HS-5 (cell line): ENCODE data around the gene OGDH.

Source experiments
- DNase-seq: peaks from one replicate; pipeline ENCODE4 v3.0.0-alpha.2; 2012; ENCODE audit warnings: low read depth

The OGDH gene

DNA sequence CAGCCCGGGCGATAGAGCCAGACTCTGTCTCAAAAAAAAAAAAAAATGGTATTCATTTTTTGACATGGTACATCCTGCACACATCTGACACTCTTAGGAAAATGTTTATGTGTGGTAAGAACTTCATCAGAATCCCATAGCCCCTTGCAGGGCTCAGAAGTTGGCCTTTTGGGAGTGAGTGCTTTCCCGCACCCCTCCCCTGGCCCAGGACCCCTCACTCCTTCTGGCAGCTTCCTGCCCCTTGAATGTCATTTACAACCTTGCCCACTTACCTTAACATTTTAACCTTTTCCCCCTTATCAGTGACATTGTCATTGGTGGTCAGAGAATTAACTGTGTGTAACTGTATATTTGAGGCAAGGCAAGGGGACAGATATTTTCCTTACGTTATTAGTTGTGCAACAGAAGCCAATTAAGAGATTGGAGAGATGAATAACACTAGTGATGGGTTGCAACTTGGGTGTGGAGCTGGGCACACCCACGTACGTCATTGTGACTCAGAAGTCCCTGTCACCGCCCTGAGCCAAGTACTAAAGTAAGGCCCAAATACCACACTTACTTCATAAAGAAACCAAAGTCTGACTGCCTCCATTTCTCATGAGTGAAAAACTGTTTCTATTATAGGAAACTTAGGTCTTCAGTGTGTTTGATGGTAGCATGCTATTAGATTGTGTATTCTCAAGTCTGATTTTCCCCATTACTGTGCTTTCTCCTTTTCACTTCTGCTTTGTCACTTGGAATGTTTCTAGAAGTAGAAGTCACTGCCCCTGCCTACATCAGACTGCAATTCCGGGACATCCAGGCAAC, 31.6 kb downstream of the OGDH start:
- peak; percentile 88 for DNase-seq

DNA sequence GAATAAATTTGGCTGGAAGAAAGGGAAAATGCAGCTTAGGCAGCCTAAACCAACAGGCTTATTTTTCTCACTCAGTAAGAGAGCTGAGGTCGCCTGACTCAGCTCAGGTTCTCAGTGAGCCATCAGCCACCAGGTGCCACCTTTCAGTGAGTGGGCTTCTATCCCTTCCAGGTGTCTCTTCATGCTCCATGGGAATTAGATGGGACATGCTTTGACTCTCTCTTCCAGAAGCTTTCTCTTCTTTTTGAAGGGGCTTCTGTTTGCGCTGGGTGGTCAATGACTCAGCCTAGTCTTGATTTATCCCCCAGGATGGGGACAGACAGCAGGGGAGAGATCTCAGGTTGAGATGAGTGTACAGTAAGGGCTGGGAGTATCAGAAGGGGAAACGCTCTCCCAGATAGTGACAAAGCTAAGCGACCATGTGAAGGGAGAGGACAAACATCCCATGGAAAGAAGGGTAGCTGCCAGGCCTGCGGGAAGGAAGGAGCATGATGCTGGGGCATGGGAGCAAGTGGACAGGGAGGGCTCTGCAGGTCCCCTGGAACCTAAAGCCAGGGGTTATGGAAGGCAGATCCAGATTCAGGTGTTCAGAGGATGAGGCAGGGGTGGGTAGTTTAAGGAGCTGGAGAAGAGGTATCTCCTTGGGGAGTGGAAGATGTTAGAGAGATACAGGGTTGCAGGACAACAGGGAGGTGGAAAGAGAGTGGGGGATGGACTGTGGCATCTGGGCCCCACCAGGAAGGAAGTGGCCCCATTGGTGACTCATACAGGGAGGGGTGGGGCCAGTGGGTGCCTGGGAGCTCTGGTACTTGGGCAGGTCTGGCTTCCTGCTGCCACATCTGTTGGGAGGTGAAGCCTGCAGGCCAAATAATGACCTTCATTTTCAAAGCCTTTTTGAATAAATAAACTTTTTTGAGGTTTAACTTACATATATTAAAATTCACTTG, 32.5 kb downstream of the OGDH start:
- peak; percentile 84 for DNase-seq

DNA sequence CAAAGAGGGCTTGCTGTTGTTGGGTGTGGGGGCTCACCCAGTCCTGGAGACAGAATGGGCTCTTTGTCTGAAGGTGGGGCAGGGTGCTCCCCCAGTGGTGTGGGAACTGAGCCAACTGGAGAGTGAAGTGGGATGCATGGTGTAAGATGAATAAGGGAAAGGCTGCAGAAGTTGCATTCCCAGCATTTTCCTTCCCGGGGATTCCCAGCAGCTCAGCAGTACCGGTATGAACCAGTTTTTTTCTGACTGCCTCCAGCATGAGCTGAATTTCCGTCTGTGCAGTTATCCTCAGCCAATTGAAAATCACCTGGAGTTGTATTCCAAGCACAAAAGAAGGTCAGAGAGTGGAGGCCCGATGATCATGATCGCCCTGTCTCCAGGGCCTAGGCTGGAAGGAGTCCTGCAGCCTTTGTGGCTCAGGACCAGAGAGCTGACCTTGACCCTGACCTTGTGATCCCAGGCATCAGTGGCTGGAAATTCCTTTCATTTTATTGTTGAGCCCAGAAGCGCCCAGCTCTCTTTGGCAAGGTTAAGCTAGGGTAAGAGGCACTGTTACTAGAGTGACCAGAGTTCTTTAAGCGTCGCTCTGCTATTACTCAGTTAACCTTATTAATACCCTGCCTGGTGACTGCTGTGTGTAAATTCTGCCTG, 33.4 kb downstream of the OGDH start:
- DNase-seq, result peak; percentile 47

DNA sequence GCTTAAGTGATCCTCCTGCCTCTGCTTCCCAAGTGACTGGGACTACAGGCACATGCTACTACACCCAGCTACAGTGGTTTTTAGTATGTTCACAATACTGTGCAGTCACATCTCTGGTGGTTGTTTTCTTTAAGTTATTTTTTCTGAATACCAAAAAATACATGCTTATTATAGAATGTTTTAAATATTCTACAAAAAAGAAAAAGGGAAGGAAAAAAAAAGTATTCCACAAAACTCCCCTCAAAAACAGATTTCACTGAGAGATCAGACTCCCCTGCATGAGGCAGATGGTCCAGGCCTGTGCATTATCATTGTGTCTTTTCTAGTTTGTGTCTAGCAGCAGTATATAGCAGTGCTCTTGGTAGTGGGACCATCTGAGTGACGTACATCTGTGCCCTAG, 36.8 kb downstream of the OGDH start:
- DNase-seq, result no peak

DNA sequence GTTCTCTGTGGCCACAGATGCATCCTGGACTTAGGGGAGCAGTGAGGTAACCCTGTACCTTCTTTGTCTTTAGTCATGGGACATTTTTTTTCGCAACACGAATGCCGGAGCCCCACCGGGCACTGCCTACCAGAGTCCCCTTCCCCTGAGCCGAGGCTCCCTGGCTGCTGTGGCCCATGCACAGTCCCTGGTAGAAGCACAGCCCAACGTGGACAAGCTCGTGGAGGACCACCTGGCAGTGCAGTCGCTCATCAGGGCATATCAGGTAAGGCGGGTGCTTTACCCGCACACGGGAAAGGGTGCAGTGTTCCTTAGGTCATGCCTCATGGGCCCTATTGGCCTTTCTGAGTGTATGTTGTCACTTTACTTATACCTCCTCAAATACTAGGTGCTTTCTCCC, 38.8 kb downstream of the OGDH start:
- no peak for DNase-seq

DNA sequence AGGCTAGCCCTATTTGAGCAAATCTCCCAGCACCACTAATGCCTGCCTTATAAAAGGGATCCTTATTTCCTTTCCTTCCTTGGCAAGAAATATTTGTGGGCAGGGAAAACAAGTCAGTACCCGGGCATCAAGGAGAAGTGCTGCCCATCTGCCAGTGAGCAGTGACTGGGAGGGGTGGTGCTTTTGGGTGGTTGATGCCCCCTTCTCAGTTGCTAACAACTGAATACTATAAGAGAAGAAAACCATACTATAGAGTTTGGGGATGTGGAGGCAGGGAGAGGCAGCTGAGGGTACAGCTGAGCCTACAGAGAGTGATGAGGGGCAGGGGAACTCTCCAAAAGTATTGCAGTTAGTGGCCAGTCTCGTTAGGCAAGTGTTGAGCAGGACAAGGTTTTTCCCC, 39.3 kb downstream of the OGDH start:
- no peak for DNase-seq

DNA sequence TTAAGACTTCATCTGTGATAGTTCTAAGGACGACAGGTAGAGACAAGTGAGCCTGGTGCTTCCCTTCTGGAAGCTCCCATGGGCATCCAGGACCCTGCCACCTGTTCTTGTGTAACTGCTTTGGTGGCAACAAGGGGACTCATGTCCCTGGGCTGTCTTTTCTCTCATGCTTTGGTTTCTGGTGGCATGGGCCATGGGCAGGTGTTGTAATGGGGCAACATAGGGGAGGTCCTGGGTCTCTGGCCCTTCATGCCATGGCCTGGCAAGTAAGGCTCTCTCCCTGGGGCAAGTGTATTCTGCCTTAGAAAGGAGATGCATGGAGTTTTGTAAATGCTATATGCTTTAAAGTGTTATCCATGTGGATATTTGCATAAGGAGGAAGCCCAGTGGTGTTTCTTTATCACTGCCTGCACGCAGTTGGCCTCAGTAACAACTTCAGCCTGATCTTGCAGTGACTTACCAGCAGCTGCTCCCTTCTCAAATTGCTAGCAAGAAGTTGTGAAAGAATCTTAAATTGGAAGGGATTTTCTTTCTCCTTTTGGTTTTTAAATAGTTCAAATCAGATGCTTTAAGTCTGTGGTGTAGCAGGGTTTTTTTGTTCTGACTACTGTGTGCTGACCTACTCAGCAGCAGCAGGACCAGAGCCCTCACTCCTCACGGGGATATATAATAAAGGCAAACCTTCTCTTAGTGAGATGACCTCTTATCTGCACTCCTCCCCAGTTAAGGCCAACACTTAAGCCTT, 39.9 kb downstream of the OGDH start:
- no peak for DNase-seq

DNA sequence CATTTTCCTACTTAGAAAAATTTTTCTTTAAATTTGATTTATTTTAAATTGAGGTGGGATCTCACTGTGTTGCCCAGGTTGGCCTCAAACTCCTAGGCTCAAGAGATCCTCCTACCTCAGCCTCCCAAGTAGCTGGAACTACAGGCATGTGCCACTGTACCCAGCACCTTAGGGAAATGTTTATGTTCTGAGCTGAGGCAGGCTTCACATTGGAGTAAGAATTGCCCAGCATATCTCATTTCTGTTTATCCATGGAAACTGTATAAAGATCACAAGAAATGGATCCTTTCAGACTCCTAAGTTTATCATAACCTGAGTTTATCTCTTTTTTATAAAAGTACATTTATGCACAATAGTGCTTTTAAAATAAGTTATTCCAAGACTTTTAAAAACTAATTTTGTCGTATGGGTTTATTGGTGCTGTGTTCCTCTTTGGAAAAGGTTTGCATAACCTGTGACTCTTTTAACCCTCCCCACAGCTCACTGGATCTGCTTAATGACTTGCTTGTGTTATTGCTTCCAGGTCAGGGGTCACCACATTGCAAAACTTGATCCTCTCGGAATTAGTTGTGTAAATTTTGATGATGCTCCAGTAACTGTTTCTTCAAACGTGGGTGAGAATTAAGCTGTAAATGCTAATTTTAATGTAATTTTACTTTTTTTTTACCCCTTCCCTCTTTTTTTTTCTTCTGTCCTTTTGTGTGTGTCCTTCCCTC, 40.7 kb downstream of the OGDH start:
- no peak for DNase-seq

DNA sequence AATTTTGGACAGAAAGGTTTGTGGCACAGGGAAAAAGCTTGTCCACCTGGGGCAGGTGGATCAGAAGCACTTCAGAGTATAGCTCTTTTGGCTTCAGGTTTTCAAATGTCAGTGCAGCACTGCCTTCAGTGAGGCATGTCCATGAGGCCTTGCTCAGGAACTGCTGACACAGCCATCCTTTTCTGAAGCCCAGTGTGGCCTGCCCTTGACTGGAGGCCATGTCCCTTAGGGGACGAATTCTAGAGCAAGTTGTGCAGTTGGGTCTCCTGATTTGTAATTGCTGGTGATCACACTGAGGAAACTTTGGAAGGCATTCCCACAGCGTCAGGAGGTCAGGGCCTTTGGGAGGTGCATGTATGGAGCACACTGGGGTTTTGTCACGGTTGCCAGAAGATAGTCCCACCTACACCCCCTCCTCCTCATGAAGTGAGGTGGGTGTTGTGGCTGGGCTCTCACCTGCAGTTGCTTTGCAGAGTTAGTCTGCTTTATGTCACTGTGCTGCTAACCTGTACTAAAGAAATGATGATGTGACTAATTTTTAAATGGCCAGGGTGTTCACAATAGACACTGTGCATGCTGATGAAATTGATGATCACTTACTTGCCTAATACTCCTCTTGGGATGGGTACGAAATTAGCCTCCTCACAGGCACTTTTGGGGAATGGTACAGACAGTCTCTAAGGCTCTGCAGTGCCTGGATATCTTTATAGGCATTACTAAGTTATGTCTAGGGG, 41.7 kb downstream of the OGDH start:
- DNase-seq, result no peak

DNA sequence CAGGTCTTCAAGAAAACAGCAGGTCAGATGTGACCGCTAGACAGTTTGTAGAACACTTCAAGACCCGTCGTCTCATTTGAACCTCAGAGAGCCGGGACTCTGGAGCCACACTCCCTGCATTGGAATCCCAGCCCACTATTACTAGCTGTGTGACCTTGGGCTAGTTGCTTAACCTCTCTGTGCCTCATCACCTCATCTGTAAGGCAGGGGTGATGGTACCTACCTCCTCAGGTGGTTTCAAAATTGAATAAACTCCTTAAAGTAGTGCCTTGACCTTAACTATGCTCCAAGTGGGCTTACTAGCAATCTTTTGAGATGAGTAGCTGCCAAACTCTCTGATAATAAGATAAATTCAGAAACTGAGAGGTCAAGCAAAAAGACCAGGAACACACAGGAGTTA, 43.8 kb downstream of the OGDH start:
- DNase-seq, result no peak

DNA sequence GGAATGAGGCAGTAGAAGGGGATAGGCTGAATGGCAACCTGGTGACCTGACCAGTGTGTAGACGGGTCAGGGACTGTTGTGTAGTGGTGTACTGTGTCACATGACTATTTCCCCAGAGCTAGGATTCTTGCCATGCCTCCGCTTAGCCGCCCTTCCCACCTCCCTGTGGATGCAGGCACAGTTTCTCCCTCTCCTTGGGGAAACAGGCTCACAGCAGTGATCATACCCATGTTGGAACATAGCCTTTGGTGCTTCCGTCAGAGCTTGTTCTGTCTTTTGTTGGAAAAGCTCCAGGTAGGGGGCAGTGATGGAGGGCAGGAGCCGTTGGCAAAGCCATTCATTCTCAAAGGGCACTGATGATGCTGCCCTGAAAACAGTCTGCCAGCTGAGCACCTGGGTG, 44.3 kb downstream of the OGDH start:
- DNase-seq, result no peak

DNA sequence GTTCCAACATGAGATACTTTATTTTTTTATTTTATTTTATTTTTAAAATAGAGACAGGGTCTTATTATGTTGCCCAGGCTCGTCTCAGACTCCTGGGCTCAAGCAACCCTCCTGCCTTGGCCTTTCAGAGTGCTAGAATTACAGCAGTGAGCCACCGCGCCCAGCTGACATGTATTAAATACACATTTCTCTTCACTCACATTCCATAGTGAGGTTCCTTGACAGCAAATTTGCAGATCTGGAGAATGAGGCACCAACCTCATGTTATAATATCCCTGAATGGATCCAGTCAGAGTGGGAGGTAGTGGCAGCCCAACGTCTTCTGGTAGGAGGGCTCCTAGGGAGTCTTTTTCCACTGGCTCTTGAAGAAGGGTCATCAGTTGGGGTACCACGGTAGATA, 46.1 kb downstream of the OGDH start:
- DNase-seq, result no peak

DNA sequence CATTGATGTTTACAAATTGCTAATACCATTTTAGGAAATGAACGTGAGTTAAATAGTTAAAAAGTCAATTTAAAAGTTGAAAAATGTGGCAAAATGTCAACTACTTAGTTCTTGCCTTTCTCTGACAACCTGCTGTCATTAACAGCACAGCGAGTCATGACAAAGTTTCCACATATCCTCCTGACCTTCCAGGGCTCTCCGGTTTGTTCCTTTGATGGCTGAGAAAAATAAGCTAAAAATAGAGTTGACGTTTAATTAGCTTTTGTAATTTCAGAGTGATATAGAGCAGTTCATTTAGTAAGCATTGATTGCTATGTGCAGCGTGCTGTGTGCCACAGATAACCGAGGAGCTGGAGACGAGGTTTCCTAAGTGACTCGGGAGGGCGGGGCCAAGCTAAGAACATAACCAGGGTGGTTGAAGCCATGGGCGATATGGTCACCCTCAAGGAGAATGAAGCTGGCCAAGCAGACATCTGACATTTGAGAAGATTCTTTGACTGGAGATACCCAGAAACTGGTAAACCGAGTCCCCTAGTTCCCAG, 47.9 kb downstream of the OGDH start:
- no peak for DNase-seq

DNA sequence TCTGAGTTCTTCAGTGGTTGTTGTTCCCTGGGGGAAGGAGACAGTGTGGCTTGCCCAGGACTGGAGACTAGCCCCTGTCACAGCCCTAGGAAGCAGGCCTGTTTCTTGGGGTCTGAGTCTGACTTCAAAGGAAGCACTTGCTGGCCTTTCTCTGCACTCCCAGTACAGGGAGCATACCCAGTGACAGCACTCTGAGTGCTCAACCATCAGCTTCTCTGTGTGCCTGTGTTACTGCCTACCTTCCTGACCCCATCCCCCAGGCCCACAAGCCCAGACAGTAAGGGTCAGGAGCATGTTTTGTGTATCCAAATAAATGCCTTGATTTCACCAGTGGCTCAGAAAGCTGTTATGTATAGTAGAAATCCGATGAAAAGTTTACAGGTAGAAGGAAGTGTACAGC, 48.9 kb downstream of the OGDH start:
- DNase-seq, result no peak

DNA sequence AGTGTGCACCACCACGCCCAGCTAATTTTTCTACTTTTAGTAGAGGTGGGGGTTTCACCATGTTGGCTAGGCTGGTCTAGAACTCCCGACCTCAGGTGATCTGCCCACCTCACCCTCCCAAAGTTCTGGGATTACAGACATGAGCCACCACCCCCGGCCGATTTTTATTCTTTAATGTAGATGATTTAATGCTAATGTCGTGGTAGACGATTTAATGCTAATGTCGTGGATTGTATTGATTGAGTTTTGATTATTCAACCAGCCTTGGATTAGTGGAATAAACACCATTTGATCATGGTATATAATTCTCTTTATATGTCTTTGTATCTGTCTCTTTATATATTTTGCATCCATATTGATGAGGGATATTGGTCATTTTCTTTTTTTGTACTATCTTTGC, 52.6 kb downstream of the OGDH start:
- no peak for DNase-seq

DNA sequence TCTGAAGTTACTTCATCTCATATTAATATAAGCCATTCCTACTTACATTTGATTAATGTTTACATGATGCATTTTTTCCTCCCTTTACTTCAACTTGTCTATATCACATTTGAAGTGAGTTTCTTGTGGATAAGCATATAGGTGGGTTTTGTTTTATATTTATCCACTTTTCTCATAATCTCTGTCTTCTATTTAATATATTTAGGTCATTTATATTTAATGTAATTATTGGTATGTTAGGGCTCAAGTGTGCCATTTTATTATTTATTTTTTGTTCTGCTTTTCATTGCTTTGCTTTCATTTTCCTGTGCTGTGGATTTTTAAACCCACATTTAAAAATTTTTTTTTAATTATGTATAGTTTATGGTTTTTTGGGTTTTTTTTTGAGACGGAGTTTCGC, 54.8 kb downstream of the OGDH start:
- DNase-seq, result no peak

DNA sequence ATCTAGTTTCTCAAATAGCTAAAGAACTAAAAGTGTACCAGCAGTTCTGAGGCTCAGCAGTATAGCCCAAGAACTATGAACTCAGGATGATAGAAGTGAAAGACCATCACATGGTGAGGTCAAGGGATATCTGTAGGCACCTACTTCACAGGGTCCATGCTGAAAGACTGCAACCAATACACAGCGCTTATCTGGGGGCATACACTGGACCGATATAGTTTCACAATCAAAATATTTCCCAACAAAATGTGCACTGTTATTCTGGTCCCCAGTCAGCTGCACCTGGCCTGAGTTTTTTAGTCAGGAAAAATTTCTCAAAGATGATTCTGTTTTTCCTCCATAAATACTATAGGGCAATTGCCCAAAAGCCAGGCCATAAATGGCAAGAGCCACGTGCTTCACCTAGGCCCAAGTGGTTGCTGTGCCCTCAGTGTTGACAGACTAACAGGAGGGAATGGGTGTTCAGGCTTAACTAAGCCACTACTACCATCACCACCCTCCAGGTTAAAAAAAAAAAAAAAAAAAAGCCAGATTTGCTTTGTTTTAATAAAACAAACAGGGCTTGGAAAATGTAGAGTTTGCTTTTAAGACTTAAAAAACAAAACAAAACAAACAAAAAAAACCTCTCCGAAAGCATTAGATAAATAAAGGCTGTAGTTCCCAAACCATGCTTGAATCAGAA, 58.5 kb downstream of the OGDH start:
- DNase-seq, result no peak

DNA sequence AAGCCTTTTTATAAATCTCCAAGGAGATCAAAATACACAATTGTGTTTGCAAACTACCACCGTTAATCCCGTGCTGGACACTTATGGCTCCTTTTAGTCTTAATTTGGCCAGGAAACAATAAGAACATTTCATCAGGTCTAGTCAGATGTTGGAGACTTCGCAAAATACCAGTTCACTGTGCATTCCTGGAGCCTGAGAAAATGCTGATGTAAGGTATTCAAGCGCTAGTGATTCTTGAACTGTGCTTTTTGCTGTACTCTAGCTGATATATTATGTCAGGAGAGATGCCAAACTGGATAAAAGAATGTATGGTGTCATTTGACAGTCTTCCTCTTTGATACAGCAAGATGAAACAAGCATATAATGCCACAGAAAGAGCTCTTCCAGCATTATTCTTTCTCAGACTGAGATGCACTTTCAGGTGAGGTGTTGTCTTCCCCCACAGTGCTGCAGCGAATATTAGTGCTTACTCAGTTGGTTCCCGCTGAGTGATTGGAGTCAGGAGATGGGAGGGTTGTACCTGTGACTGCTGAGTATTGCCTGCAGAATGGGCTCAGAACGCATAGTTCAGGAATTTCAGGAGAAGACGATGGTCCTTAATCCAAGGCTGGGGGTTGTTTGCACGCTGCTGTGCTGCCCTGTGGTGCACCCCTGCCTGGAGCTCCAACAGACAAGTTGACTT, 59.2 kb downstream of the OGDH start:
- no peak for DNase-seq

DNA sequence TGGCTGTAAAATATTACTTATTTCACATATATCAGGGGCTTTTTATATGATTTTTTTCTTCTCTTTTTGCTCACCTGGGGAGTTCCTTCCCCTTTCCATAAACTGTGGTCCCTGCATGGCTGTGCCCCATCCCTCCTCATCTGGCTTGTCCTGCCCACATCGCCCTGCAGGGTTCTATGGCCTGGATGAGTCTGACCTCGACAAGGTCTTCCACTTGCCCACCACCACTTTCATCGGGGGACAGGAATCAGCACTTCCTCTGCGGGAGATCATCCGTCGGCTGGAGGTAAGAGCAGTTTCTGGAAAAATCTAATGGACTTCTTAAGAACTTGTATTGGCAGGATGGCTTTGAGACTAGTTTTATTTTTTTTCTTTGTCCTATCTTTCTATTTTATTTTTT, 60.1 kb downstream of the OGDH start:
- DNase-seq, result no peak
